HL-60/S4 treated with phorbol 12-myristate 13-acetate at 8.2 ng/mL for 4 days and 3 days (cell line): Measurements from ENCODE around the gene BLCAP.

Source experiments
- in situ Hi-C: fragments of 300-500 bp; cut with MboI; formaldehyde crosslinking; loops from 2 replicates; pipeline ENCODE4 v1.15.0; 2022; ENCODE audit warnings: low sequenced_read_pairs

Gene BLCAP

GRCh38 chr20:37534401-37535157, 6.9 kb upstream of the BLCAP start:
- in situ Hi-C loops: loop anchor here (5.0 kb wide), 1 partner anchor 337 kb away; no protein-coding TSS in a partner anchor

DNA sequence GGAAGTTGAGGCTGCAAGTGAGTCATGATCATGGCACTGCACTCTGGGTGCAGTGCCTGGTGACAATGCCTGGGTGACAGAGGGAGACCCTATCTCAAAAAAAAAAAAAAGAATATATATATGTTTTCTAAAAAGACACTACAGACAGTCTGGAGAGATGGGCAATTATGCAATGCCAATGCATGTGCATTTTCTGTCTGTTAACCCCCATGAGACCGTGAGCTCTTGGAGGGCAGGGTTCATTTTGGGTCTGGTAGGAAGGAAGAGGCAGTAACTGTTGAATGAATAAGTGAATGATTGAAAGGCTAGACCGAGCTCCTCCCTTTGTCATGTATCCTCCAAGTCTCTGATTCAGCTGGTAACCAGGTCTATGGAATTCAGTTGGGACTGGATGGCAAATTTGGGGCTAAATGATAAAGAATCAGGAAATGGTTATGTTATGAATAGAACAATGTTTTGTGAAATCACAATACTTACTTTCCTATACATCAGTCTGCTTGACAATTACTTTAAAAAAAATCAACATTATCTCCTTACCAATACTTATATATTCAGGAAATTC, 5.6 kb upstream of the BLCAP start:
- in situ Hi-C loops: loop anchor here (5.0 kb wide), 1 partner anchor 336 kb away; no protein-coding TSS in a partner anchor

DNA sequence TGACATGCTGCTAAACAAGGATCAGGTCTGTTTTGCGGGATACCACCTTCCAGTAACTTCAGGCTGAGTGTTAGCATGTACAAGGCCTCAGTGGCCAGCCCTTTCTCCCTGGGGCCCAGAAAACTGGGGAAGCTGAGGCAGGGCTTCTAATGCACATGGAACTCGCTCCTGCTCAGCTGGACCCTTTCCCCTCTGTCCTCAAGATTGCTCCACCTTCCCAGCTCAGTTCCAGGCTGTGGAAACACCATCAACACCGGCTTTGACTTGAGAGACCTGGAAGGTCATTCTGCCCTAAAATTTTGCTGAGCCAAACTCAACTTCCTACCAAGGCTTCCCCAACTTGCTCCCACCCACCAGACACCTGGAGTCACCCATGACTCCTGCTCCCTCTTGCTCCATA, 4.2 kb upstream of the BLCAP start:
- in situ Hi-C loops: loop anchor here (5.0 kb wide), 1 partner anchor 335 kb away; no protein-coding TSS in a partner anchor

DNA sequence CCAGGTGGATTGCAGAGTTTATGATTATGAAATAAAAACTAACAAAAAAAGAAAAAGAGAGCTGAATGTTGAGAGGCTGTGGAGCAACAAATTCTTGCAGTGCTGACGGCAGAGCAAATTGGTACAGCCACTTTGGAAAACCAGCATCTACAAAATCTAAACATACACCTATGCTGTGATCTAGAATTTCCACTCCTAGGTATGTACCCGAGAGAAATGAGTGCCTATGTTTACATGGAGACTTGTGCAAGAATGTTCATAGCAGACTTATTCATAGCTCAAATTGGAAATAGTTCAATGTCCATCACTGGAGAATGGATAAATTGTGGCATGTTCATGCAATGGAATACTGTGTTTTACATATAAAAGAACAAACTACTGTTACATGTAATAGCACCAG, 3.0 kb upstream of the BLCAP start:
- in situ Hi-C loops: loop anchor here (5.0 kb wide), 1 partner anchor 333 kb away; no protein-coding TSS in a partner anchor

DNA sequence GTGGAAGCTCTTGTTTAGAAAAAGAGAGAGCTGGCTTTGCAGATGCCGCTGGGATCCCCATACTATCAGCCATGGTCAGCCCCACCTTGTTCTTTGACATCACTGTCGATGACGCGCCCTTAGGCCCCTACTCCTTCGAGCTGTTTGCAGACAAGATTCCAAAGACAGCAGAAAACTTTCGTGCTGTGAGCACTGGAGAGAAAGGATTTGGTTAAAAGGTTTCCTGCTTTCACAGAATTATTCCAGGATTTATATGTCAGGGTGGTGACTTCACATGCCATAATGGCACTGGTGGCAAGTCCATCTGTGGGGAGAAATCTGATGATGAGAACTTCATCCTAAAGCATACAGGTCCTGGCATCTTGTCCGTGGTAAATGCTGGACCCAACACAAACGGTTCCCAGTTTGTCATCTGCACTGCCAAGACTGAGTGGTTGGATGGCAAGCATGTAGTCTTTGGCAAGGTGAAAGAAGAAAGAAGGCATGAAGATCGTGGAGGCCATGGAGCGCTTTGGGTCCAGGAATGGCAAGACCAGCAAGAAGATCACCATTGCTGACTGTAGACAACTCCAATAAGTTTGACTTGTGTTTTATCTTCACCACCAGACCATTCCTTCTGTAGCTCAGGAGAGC, 2.4 kb upstream of the BLCAP start:
- in situ Hi-C loops: loop anchor here (5.0 to 10.0 kb wide), 2 partner anchors 265 to 333 kb away; partner anchors contain the start of gene GHRH

GRCh38 chr20:37529214-37529967, 1.7 kb upstream of the BLCAP start:
- in situ Hi-C loops: loop anchor here (10.0 kb wide), 1 partner anchor 265 kb away; the partner anchor contains the start of gene GHRH

DNA sequence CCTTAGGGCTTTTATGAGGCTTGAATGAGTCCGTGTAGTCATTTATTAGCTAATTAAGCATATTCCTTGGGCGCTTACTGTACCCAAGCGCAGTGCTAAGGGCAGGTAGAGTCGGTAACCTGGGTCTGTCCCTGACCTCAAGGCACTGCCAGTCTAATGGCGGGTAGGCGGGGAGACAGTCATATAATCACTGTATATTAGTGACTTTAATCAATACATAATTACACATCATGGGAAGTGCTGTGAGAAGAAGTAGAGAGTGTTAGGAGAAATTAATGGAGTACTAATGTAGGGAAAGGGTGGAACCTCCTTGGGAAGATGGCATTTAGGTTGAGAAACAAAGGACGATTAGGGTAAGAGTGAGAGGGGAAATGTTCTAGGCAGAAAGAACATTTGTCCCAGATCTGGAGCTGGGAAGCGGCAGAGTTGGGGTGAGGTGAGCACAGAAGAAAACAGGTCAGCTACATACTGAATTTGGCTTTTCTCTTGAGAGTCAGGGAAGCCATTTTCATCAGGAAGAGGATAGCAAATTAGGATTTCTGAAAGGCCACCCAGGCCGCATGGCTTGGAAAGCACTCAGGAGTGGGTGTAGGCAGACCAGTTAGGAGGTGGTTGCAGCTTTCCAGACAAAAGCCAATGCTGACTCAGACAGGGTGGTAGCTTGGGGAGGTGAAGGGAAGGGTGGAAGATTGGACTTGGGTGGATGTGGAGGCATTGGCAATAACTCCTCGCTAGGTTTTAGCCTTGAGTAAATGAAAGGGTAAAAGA, 954 bp upstream of the BLCAP start:
- in situ Hi-C loops: loop anchor here (10.0 kb wide), 1 partner anchor 264 kb away; the partner anchor contains the start of gene GHRH

DNA sequence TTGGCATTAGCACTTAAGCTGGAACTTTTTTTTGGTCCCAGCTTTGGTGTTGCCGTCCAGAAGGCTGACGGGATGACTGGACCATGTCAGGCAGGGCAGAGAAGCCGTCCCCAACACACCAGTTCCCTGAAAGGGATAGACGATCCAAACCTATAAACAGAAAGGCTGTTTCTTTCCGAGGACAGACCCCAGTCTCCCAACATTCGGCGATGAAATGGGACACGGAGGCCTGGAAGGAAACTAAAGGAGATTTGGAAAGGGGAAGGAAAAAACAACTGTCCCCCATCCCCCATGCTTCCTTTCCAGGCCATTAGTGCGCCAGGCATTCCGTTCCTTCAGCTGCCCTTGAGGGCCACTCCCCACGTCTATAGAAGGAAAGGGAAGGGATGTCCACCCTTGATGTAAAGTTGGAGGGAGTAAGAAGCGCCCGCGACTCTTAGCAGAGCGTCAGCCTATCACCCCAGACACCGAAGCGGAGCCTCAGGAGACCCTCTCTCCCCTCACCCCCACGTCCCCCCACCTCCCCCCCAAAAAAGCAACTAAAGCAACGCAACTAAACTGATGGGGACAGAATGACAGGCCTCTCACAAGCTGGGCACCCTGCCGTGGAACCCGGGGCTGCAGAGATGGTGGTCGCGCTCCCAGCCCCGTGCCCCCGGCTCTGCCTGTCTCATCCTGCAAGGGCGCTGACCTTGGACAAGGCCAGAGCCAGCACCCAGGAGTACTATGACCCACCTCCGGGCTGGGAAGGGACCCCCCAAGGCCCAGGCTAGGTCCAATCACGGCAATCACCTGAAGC, 638 bp downstream of the BLCAP start:
- in situ Hi-C loops: loop anchor here (10.0 kb wide), 1 partner anchor 262 kb away; the partner anchor contains the start of gene GHRH

DNA sequence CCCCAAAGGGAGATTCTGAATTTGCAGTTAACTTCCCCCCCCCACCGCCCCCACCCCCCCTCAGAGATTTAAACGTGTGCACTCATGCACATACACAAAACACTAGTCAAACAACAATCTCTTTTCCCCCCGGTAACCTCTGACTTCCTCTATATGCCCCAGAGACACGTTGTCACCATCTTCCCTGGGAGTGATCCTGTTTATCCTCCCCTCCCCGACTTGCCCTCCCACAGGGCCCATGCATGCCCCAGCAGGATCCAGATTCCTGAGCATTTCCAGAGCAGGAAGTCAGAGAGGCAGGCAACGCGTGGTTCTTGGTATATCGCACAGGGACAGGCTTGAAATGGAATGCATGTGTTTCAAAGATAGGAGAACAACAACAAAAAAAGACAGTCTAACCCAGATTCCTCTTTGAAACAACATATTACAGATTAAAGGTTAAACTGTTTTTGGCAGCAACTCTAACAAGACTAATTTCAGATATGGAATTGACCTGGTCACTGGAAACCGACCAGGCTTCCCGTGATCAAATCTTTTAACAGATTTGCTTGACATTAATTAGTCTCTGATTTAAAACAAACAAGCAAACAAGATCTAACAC, 1.3 kb downstream of the BLCAP start:
- in situ Hi-C loops: loop anchor here (10.0 kb wide), 1 partner anchor 262 kb away; the partner anchor contains the start of gene GHRH

GRCh38 chr20:37525810-37526209, 1.9 kb downstream of the BLCAP start:
- in situ Hi-C loops: loop anchor here (10.0 kb wide), 1 partner anchor 261 kb away; the partner anchor contains the start of gene GHRH

DNA sequence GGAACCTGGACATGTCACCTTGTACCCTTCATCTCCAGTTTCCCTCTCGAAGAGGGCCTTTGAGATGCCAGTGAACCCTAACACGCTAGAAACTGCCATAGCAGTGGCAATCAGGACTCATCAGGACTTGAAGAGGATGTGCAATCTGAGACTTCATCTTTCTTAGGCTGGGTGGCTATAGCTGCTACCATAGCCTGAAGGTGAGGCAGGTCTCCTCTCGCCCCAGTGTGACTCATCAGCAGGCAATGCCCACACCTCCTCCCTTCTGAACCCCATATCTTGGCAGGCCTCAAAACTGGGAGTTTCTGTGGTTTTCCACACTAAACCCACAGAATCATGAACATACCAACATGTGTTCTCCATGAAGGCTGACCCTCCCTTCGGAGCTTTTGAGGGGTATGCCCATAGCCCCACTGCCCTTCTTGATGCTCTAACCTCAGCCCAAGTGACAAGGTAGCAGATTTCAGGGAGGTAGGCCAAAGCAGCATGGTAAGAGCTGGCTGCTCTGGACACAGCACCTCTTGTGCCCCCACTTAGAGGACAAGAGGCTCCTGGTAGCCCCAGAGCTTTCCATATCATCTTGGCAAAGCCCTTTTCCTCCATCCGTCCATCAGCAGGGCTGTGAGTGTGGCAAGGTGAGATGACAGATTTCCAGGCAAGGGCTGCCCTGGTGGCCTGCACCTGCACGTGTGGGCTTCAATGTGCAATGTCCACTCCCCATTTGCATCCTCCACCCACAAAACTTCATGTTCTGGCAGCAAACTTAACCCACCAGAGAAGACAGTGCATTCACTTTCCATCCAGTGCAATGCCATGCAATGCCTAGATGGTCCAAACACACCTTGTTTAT, 2.6 kb downstream of the BLCAP start:
- in situ Hi-C loops: loop anchor here (10.0 kb wide), 1 partner anchor 260 kb away; the partner anchor contains the start of gene GHRH

DNA sequence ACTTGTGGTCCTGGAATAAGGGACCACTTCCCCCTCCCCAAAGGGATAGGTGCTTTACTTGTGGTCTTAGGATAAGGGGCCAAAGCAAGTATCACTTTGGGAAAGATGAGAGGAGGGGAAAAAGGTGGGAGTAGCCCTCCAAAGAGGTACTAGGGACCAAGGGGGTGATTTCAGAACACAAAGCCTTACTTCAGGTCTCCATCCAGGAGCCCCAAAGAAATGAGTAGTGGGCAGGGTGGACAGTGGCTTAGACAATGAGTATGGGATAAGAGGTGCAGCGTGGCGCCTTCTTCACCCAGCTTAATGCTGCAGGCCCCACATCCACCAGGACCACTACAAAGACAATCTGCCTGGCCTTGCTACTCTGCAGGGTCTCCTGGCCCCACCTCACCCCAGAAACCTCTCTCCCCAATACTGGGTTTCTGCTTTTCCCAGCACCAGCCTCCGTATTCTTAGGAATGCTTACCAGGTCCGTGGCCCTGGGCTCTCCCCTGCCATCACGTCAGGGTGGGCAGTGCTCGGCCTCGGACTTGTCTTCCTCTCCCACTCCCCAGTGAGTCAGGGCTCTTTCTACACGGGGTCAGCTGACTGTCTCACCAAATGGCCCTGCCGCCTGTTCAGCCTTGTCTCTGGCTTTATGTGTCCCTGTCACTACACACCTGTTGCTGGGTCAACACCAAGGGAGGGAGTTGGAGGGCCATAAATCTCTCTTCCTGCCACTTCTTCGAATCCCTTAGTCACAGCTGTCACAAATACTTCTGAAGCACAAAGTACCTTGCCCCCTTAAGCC, 3.6 kb downstream of the BLCAP start:
- in situ Hi-C loops: loop anchor here (10.0 kb wide), 1 partner anchor 259 kb away; the partner anchor contains the start of gene GHRH

- in situ Hi-C loops: loop anchor here (10.0 kb wide), 1 partner anchor 258 kb away; the partner anchor contains the start of gene GHRH
Measured at GRCh38 chr20:37523012-37523391, 4.7 kb downstream of the BLCAP start.

DNA sequence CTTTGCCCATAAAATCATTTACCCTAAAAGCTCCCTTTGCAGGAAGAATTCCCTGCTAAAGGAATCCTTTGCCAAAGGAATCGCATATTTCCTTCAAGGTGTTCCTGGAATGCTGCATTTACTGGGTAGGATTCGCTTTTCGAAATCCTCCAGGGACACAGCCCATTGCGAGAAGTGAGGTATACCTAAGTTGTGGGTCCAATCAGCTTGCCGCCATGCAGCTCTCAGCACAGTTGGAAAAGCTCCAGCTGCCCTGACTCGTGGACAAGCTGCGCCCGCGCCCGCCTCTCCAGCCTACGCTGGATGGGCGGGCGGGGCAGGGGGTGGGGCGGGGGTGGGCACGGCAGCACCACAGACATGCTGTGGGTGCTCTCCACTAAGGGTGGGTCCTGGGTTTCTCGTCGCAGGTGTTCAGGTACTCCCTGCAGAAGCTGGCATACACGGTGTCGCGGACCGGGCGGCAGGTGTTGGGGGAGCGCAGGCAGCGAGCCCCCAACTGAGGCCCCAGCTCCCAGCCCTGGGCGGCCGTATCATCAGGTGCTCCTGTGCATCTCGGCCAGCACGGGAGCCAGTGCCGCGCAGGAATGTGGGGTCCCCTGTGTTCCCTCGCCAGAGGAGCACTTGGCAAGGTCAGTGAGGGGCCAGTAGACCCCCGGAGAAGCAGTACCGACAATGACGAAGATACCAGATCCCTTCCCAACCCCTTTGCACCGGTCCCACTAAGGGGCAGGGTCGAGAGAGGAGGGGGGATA, 5.2 kb downstream of the BLCAP start:
- in situ Hi-C loops: loop anchor here (10.0 kb wide), 1 partner anchor 258 kb away; the partner anchor contains the start of gene GHRH

- in situ Hi-C loops: loop anchor here (10.0 kb wide), 1 partner anchor 256 kb away; the partner anchor contains the start of gene GHRH
Measured at GRCh38 chr20:37521061-37521771, 6.5 kb downstream of the BLCAP start, which contains the start of gene NNAT. TSS of gene NNAT (plus strand) at chr20:37521250. CDS start at chr20:37521332, 82 bp downstream.
